ENCODE results near the gene LPP. TPM values are rescaled to one million over a fixed set of nuclear protein-coding genes. Genes with fewer than 3 reads are reported as not detected.

LPP gene
- total and polyA plus RNA-seq, 8 donors: 23.1 to 220 (median 26.7) TPM

- peaks cover 7 to 36% of the 10 kb centered on the region in 2 donors for H3K4me1 ChIP-seq
- intact Hi-C loops (cut with DNase I): no loop called here
- no peak for TF ChIP-seq CTCF (IDR thresholded peaks at IDR 0.05)
Measured at GRCh38 chr3:188509316-188509715, 355.4 kb downstream of the LPP start.

GRCh38 chr3:188510366-188510765 is 356.4 kb downstream of the LPP start:
- no peak for TF ChIP-seq CTCF (IDR thresholded peaks at IDR 0.05)
- Histone ChIP-seq H3K4me3 (no peak overlapping the region), H3K4me1 (peaks cover 7 to 31% of the 10 kb centered on the region in 2 donors), H3K27ac (no peak overlapping the region), H3K36me3 (no peaks in the 10 kb centered on the region), H3K9me3 (no peaks in the 10 kb centered on the region), H3K27me3 (no peaks in the 10 kb centered on the region)
- intact Hi-C loops (cut with DNase I): no loop called here
- no peak for ATAC-seq
- DNase-seq: no peak

More at GRCh38 chr3:188509316-188509715, 355.4 kb downstream of the LPP start:
- DNase-seq (no peak), ATAC-seq (no peak)
- peaks cover 0 to under 1% of the 10 kb centered on the region in 2 donors for H3K9me3 ChIP-seq
- no peak overlapping the region for H3K27ac ChIP-seq
- no peak overlapping the region for H3K4me3 ChIP-seq
- no peaks in the 10 kb centered on the region for H3K36me3 ChIP-seq
- H3K27me3 ChIP-seq: no peaks in the 10 kb centered on the region

GRCh38 chr3:188513662-188514328 is 359.8 kb downstream of the LPP start:
- Histone ChIP-seq H3K27me3 (no peaks in the 10 kb centered on the region), H3K9me3 (no peaks in the 10 kb centered on the region), H3K4me3 (no peak overlapping the region), H3K4me1 (peaks cover 0 to 5% of the 10 kb centered on the region in 2 donors), H3K36me3 (no peaks in the 10 kb centered on the region), H3K27ac (no peak overlapping the region)
- intact Hi-C loops (cut with DNase I): no loop called here
- ATAC-seq (no peak), DNase-seq (no peak)
- no peak for TF ChIP-seq CTCF (IDR thresholded peaks at IDR 0.05)

- DNase-seq (no peak), ATAC-seq (no peak)
- Histone ChIP-seq H3K9me3 (no peaks in the 10 kb centered on the region), H3K36me3 (no peaks in the 10 kb centered on the region), H3K4me1 (peaks cover 0 to 8% of the 10 kb centered on the region in 2 donors), H3K4me3 (no peak overlapping the region), H3K27ac (no peak overlapping the region), H3K27me3 (no peaks in the 10 kb centered on the region)
- no peak for TF ChIP-seq CTCF (IDR thresholded peaks at IDR 0.05)
- intact Hi-C loops (cut with DNase I): no loop called here
Measured at GRCh38 chr3:188516515-188516914, 362.6 kb downstream of the LPP start.

GRCh38 chr3:188518416-188518815 is 364.5 kb downstream of the LPP start:
- peaks cover 0 to 8% of the 10 kb centered on the region in 2 donors for H3K4me1 ChIP-seq
- H3K9me3 ChIP-seq: no peaks in the 10 kb centered on the region
- no peak overlapping the region for H3K27ac ChIP-seq
- no peak for TF ChIP-seq CTCF (IDR thresholded peaks at IDR 0.05)
- H3K4me3 ChIP-seq: no peak overlapping the region
- intact Hi-C loops (cut with DNase I): no loop called here
- no peaks in the 10 kb centered on the region for H3K27me3 ChIP-seq
- ATAC-seq: no peak
- no peak for DNase-seq
- no peaks in the 10 kb centered on the region for H3K36me3 ChIP-seq

Measured in left lung (tissue), 10 donors.